WTC11 (cell line): ENCODE results near the gene LINC00632. TPM values are rescaled to one million over a fixed set of nuclear protein-coding genes. Genes with fewer than 3 reads are reported as not detected.

ENCODE experiments used
- ATAC-seq: fragments of 200-7000 bp; cut with Tn5 transposase; 2 replicates; pipeline ENCODE4 v1.10.0; 2021; ENCODE audit warnings: mild to moderate bottlenecking, moderate library complexity
- CTCF ChIA-PET: fragments of 300-600 bp; sonication (Branson Sonifier 250); formaldehyde crosslinking; loops from one replicate; lab custom pipeline; 2021; ENCODE audit warnings: antibody characterized with exemption; lab: Charles Lee
- POLR2A ChIA-PET: fragments of 350-600 bp; sonication (Branson Sonifier 250); formaldehyde crosslinking; loops from one replicate; lab custom pipeline; 2021; ENCODE audit warnings: antibody characterized with exemption; lab: Charles Lee
- DNase-seq: peaks from one replicate; pipeline ENCODE4 v3.0.0; 2021; ENCODE audit warnings: low spot score
- H3K27ac Mint-ChIP-seq: 2 replicates; pipeline ENCODE4 v1.8.0; 2021; ENCODE audit warnings: mixed read lengths
- H3K27me3 Mint-ChIP-seq: 2 replicates; pipeline ENCODE4 v1.8.0; 2021; ENCODE audit warnings: low read depth, mild to moderate bottlenecking, moderate library complexity, mixed read lengths
- H3K36me3 Mint-ChIP-seq: 2 replicates; pipeline ENCODE4 v1.8.0; 2021; ENCODE audit warnings: mixed read lengths
- H3K4me1 Mint-ChIP-seq: 2 replicates; pipeline ENCODE4 v1.8.0; 2022; ENCODE audit warnings: mixed read lengths
- H3K4me3 Mint-ChIP-seq: 2 replicates; pipeline ENCODE4 v1.8.0; 2021; ENCODE audit warnings: mild to moderate bottlenecking, moderate library complexity, mixed read lengths
- H3K9me3 Mint-ChIP-seq: 2 replicates; pipeline ENCODE4 v1.8.0; 2021; ENCODE audit warnings: mixed read lengths
- ARID4B ChIP-seq: sonication (generic); formaldehyde crosslinking; IDR thresholded peaks from 2 replicates; pipeline ENCODE4 v1.8.0; 2023; ENCODE audit warnings: missing genetic modification reagents, mild to moderate bottlenecking, borderline replicate concordance
- EMX1 ChIP-seq: fragments of 250-450 bp; sonication (Bioruptor Pico); IDR thresholded peaks from 2 replicates; pipeline ENCODE4 v1.8.0; 2021; ENCODE audit warnings: mild to moderate bottlenecking
- ETV6 ChIP-seq: sonication (generic); formaldehyde crosslinking; IDR thresholded peaks from 2 replicates; pipeline ENCODE4 v1.8.1; 2022; ENCODE audit warnings: mild to moderate bottlenecking, missing genetic modification reagents
- FOXJ3 ChIP-seq: sonication (generic); formaldehyde crosslinking; IDR thresholded peaks from 2 replicates; pipeline ENCODE4 v1.9.0; 2021; ENCODE audit warnings: missing genetic modification reagents, mild to moderate bottlenecking, borderline replicate concordance
- GABPB1 ChIP-seq: sonication (generic); formaldehyde crosslinking; IDR thresholded peaks from 2 replicates; pipeline ENCODE4 v1.8.1; 2023; ENCODE audit warnings: mild to moderate bottlenecking, missing genetic modification reagents
- GRHL2 ChIP-seq: fragments of 250-450 bp; sonication (Bioruptor Pico); IDR thresholded peaks from 2 replicates; pipeline ENCODE4 v1.8.0; 2022; ENCODE audit warnings: mild to moderate bottlenecking, moderate library complexity; ENCODE audit not compliant: insufficient replicate concordance, severe bottlenecking
- GTF2I ChIP-seq: fragments of 250-450 bp; sonication (Bioruptor Pico); conservative IDR thresholded peaks from 2 replicates; pipeline ENCODE4 v1.4.0; 2021; ENCODE audit warnings: mild to moderate bottlenecking
- MYBL2 ChIP-seq: sonication (generic); formaldehyde crosslinking; IDR thresholded peaks from 2 replicates; pipeline ENCODE4 v1.8.1; 2023; ENCODE audit warnings: mild to moderate bottlenecking, moderate library complexity, missing genetic modification reagents
- NFE2L1 ChIP-seq: sonication (generic); formaldehyde crosslinking; IDR thresholded peaks from 2 replicates; pipeline ENCODE4 v1.8.1; 2023; ENCODE audit warnings: missing genetic modification reagents
- NR1H2 ChIP-seq: sonication (generic); formaldehyde crosslinking; IDR thresholded peaks from 2 replicates; pipeline ENCODE4 v1.9.0; 2021; ENCODE audit warnings: mild to moderate bottlenecking, moderate library complexity, missing genetic modification reagents
- RORB ChIP-seq: fragments of 250-450 bp; sonication (Bioruptor Pico); IDR thresholded peaks from 2 replicates; pipeline ENCODE4 v1.9.0; 2021; ENCODE audit warnings: mild to moderate bottlenecking
- SMAD3 ChIP-seq: sonication (generic); formaldehyde crosslinking; IDR thresholded peaks from 2 replicates; pipeline ENCODE4 v1.8.0; 2022; ENCODE audit warnings: missing genetic modification reagents, mild to moderate bottlenecking, borderline replicate concordance
- SMAD4 ChIP-seq: sonication (generic); formaldehyde crosslinking; IDR thresholded peaks from 2 replicates; pipeline ENCODE4 v1.8.0; 2022; ENCODE audit warnings: mild to moderate bottlenecking, missing genetic modification reagents
- SOX15 ChIP-seq: fragments of 250-450 bp; sonication (Bioruptor Pico); IDR thresholded peaks from 2 replicates; pipeline ENCODE4 v1.9.0; 2021; ENCODE audit warnings: mild to moderate bottlenecking
- STAT6 ChIP-seq: sonication (generic); formaldehyde crosslinking; conservative IDR thresholded peaks from 2 replicates; pipeline ENCODE4 v1.8.1; 2023; ENCODE audit warnings: mild to moderate bottlenecking, low read depth, missing genetic modification reagents, moderate library complexity
- TCF7 ChIP-seq: sonication (generic); formaldehyde crosslinking; IDR thresholded peaks from 2 replicates; pipeline ENCODE4 v1.8.0; 2022; ENCODE audit warnings: mild to moderate bottlenecking, low read depth, missing genetic modification reagents, moderate library complexity
- TEAD1 ChIP-seq: sonication (generic); formaldehyde crosslinking; IDR thresholded peaks from 2 replicates; pipeline ENCODE4 v1.8.0; 2022; ENCODE audit warnings: mild to moderate bottlenecking, missing genetic modification reagents
- USF1 ChIP-seq: sonication (generic); formaldehyde crosslinking; IDR thresholded peaks from 2 replicates; pipeline ENCODE4 v1.8.0; 2022; ENCODE audit warnings: mild to moderate bottlenecking, missing genetic modification reagents
- ZNF138 ChIP-seq: sonication (generic); formaldehyde crosslinking; conservative IDR thresholded peaks from 2 replicates; pipeline ENCODE4 v1.8.1; 2022; ENCODE audit warnings: mild to moderate bottlenecking, moderate library complexity, missing genetic modification reagents
- ZNF219 ChIP-seq: sonication (generic); formaldehyde crosslinking; IDR thresholded peaks from 2 replicates; pipeline ENCODE4 v1.8.0; 2023; ENCODE audit warnings: missing genetic modification reagents, mild to moderate bottlenecking, borderline replicate concordance
- ZNF317 ChIP-seq: sonication (generic); formaldehyde crosslinking; IDR thresholded peaks from 2 replicates; pipeline ENCODE4 v1.8.1; 2023; ENCODE audit warnings: low read depth, mild to moderate bottlenecking, moderate library complexity, missing genetic modification reagents, borderline replicate concordance
- ZSCAN18 ChIP-seq: fragments of 250-450 bp; sonication (Bioruptor Pico); IDR thresholded peaks from 2 replicates; pipeline ENCODE4 v2.1.2; 2022; ENCODE audit warnings: mild to moderate bottlenecking, moderate library complexity
- total RNA-seq: library from RNA; stranded (reverse); gene quantifications from 3 replicates; pipeline ENCODE4 v1.2.3, GENCODE V29; 2021

LINC00632 gene
- total RNA-seq, 1 experiment from 2014 or later: 29.7 TPM

- ATAC-seq: peak; percentile 85
- Mint-ChIP-seq H3K9me3 (no peaks in the 10 kb centered on the region), H3K27ac (peak overlapping the region; percentile 98), H3K27me3 (no peaks in the 10 kb centered on the region), H3K4me1 (peaks cover 39% of the 10 kb centered on the region), H3K36me3 (peaks cover 3% of the 10 kb centered on the region), H3K4me3 (peak overlapping the region; percentile 69)
- ChIA-PET CTCF (interaction anchor here (1.5 kb wide), 1 partner anchor 97 kb away, joined by 4 read pairs; no protein-coding TSS in a partner anchor), POLR2A (interaction anchor here (1.3 kb wide), 1 partner anchor 56 kb away, joined by 3 read pairs; no protein-coding TSS in a partner anchor)
- TF ChIP-seq NFE2L1 (CRISPR knock-in tag) (no peak), ZSCAN18 (no peak), USF1 (no peak), ETV6 (CRISPR knock-in tag) (no peak), ZNF219 (no peak), ZNF138 (CRISPR knock-in tag) (no peak), SMAD4 (no peak), NR1H2 (CRISPR knock-in tag) (no peak), ZNF317 (CRISPR knock-in tag) (no peak), TCF7 (CRISPR knock-in tag) (no peak), SMAD3 (no peak), ARID4B (CRISPR knock-in tag) (no peak), GTF2I (no peak), RORB (CRISPR knock-in tag) (no peak), TEAD1 (CRISPR knock-in tag) (no peak), GRHL2 (CRISPR knock-in tag) (no peak), STAT6 (no peak), SOX15 (CRISPR knock-in tag) (no peak)
- DNase-seq: peak; percentile 30
Observed at GRCh38 chrX:140821280-140821679, 111.7 kb downstream of the LINC00632 start.

- peaks cover 39% of the 10 kb centered on the region for H3K4me1 Mint-ChIP-seq
- no peaks in the 10 kb centered on the region for H3K27me3 Mint-ChIP-seq
- H3K4me3 Mint-ChIP-seq: no peak overlapping the region
- no peak for ATAC-seq
- TF ChIP-seq ZNF219: no peak
- TF ChIP-seq EMX1 (CRISPR knock-in tag): no peak
- TF ChIP-seq FOXJ3 (CRISPR knock-in tag): no peak
- TF ChIP-seq GABPB1 (CRISPR knock-in tag): no peak
- no peak for TF ChIP-seq MYBL2 (CRISPR knock-in tag)
- H3K27ac Mint-ChIP-seq: no peak overlapping the region
- CTCF ChIA-PET: interaction anchor here (1.5 kb wide), 1 partner anchor 96 kb away, joined by 4 read pairs; no protein-coding TSS in a partner anchor
- no peaks in the 10 kb centered on the region for H3K9me3 Mint-ChIP-seq
- DNase-seq: no peak
- peaks cover under 1% of the 10 kb centered on the region; the same call in 1 of the 2 replicates for H3K36me3 Mint-ChIP-seq
- POLR2A ChIA-PET: interaction anchor here (1.3 kb wide), 1 partner anchor 57 kb away, joined by 3 read pairs; no protein-coding TSS in a partner anchor
Observed at GRCh38 chrX:140822184-140822583, 112.6 kb downstream of the LINC00632 start.
